GM12878 (cell line): ENCODE data around the gene COTL1. TPM values are rescaled to one million over a fixed set of nuclear protein-coding genes. Genes with fewer than 3 reads are reported as not detected.

Source experiments
- FOS ChIP-seq: IDR thresholded peaks from 3 replicates; pipeline ENCODE4 v1.6.1; 2011; ENCODE audit warnings: borderline replicate concordance; ENCODE audit not compliant: insufficient read length; ENCODE audit errors: extremely low read depth
- TAF1 ChIP-seq: IDR thresholded peaks from 2 replicates; pipeline ENCODE4 v1.6.1; 2011; ENCODE audit warnings: mild to moderate bottlenecking, low read depth, low read length, borderline replicate concordance
- WRNIP1 ChIP-seq: IDR thresholded peaks from 2 replicates; pipeline ENCODE4 v1.6.1; 2011; ENCODE audit warnings: low read depth, low read length, improper control_type of control experiment, borderline replicate concordance
- YY1 ChIP-seq: IDR thresholded peaks from 2 replicates; pipeline ENCODE4 v1.6.1; 2011; ENCODE audit warnings: low read depth, mild to moderate bottlenecking, low read length
- polyA plus RNA-seq, 11 experiments: library from polyadenylated mRNA; depleted of rRNA in 4 of 11; unstranded in 6 of 11; stranded (reverse) in 5 of 11; fragments of >200 nt; fragmentation: Nextera tagmentation in 4 of 11; fragmentation: Illumina TruSeq in 1 of 11; extraction: Ambion mirVana in 4 of 11; extraction: Trizol in 1 of 11; gene quantifications; 1 replicate in 1 of 11; 2 replicates in 10 of 11; pipeline versions ENCODE4 v1.2.1 to v1.2.3, GENCODE V29; 2011 to 2016; ENCODE audit warnings: inconsistent platforms in 2 of 11, missing spikeins in 2 of 11, low read depth in 1 of 11
- total RNA-seq, 4 experiments: library from RNA; depleted of rRNA in 3 of 4; stranded (reverse); fragments of >200 nt in 3 of 4; fragmentation: Illumina TruSeq in 1 of 4; extraction: Trizol in 1 of 4; gene quantifications; 2 replicates each; pipeline versions ENCODE4 v1.2.1 to v1.2.3, GENCODE V29; 2013 to 2021
- TF ChIP-seq, protein P1 (sequence below): fragments of 450-650 bp; formaldehyde crosslinking; IDR thresholded peaks from 2 replicates; pipeline ENCODE4 v1.5.0; 2022; ENCODE audit warnings: mild to moderate bottlenecking, missing genetic modification characterization
- TF ChIP-seq, protein P2 (sequence below): IDR thresholded peaks from 2 replicates; pipeline ENCODE4 v1.6.1; 2012; ENCODE audit warnings: low read length, inconsistent platforms

Gene COTL1
- total and polyA plus RNA-seq, 10 of the 15 experiments (the other 5 are each of a cell fraction or from before 2014, with no cell fraction given): 140 to 894 (median 330) TPM

DNA sequence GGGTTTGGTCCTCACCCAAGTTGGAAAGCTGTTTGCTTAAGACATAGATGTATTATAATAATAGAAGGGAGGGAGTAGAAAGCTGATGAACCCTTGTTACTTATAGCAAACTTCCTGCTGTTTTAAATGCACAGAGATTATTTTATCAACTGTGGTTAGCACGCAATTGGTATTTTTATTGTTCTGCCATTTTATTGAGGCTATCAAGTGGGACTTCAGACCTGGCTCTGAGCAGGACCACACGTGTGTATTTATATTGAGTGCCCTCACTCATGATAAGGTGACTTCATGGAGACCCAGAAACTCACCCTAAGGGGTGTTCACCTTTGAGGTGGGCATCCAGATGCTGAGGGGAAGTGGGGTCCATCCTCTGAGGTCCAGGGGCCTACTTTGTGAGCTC, 47.5 kb upstream of the COTL1 start (continued):
- TF ChIP-seq, protein P1, sequence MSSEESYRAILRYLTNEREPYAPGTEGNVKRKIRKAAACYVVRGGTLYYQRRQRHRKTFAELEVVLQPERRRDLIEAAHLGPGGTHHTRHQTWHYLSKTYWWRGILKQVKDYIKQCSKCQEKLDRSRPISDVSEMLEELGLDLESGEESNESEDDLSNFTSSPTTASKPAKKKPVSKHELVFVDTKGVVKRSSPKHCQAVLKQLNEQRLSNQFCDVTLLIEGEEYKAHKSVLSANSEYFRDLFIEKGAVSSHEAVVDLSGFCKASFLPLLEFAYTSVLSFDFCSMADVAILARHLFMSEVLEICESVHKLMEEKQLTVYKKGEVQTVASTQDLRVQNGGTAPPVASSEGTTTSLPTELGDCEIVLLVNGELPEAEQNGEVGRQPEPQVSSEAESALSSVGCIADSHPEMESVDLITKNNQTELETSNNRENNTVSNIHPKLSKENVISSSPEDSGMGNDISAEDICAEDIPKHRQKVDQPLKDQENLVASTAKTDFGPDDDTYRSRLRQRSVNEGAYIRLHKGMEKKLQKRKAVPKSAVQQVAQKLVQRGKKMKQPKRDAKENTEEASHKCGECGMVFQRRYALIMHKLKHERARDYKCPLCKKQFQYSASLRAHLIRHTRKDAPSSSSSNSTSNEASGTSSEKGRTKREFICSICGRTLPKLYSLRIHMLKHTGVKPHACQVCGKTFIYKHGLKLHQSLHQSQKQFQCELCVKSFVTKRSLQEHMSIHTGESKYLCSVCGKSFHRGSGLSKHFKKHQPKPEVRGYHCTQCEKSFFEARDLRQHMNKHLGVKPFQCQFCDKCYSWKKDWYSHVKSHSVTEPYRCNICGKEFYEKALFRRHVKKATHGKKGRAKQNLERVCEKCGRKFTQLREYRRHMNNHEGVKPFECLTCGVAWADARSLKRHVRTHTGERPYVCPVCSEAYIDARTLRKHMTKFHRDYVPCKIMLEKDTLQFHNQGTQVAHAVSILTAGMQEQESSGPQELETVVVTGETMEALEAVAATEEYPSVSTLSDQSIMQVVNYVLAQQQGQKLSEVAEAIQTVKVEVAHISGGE (CRISPR knock-in tag): no peak
- no peak for TF ChIP-seq FOS
- TF ChIP-seq TAF1: no peak
- TF ChIP-seq, protein P2, sequence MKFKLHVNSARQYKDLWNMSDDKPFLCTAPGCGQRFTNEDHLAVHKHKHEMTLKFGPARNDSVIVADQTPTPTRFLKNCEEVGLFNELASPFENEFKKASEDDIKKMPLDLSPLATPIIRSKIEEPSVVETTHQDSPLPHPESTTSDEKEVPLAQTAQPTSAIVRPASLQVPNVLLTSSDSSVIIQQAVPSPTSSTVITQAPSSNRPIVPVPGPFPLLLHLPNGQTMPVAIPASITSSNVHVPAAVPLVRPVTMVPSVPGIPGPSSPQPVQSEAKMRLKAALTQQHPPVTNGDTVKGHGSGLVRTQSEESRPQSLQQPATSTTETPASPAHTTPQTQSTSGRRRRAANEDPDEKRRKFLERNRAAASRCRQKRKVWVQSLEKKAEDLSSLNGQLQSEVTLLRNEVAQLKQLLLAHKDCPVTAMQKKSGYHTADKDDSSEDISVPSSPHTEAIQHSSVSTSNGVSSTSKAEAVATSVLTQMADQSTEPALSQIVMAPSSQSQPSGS: no peak
- TF ChIP-seq YY1: no peak
- no peak for TF ChIP-seq WRNIP1
- TF ChIP-seq, all 136 proteins: peak for 0
